NCI-H1694 treated with DMSO at 0.1 percent for 48 hours (cell line): ENCODE results near the gene ZNF346.

ENCODE experiments used
- DNase-seq: peaks from one replicate; lab custom pipeline; 2025; lab: John Stamatoyannopoulos, UW

The ZNF346 gene

DNA sequence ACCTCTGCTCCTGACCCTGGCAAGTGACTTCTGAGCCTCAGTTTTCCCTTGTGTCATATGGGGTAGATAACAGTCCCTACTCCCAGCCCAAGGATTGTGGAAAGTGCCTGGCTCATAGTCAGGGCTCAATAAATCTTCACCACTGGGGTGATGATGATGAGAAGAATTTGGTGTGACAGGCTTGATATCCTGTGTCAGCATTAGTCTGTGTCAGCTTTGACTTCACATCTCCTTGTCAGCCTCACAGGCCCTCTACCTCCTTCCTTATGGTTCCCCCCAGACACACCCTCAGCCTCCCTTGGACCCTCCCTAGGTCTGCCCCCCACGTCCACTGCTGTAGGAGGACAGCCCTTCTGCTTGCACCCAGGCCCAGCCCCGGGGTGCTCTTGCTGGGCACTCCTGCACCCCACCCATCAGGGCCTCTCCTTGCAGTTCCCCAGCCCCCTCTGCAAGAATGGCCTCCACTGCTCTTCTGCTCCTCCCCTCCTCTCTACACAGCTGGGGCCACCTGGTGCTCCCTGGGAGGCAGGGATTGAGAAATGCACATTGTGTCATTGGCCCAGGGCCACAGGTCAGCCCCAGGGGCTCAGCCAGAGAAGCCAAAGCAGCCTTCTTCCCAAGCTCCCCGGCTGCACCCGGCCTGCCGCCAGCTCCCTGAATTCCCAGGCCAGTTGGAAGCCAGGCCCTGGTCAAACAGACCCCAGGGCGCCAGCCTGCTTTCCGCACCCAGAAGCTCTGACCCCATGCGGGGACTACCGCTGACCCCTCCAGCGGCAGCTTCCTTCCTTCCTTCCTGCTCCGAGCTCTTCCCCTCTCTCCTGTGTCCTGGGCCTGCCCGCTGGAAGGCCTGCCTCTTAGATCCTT lies 72.0 kb downstream of the ZNF346 start:
- no peak for DNase-seq

DNA sequence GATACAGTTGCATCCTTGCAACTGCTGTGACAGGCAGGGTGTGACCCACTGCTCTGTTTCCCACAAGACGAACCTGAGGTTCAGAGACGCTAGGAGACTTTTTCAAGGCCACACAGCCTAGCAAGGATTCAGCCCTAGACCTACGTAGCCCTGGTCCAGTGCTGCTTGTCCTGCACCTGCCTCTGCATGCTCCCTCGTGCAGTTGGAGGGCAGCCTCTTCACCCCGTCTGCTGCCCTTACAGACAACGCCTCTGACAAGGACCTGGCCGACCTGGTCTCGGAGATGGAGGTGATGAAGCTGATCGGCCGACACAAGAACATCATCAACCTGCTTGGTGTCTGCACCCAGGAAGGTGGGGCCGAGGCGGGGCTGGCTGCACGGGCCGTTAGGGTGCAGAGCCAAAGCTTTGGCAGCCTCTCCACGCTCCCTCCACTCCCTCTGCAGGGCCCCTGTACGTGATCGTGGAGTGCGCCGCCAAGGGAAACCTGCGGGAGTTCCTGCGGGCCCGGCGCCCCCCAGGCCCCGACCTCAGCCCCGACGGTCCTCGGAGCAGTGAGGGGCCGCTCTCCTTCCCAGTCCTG lies 72.7 kb downstream of the ZNF346 start:
- DNase-seq: no peak

DNA sequence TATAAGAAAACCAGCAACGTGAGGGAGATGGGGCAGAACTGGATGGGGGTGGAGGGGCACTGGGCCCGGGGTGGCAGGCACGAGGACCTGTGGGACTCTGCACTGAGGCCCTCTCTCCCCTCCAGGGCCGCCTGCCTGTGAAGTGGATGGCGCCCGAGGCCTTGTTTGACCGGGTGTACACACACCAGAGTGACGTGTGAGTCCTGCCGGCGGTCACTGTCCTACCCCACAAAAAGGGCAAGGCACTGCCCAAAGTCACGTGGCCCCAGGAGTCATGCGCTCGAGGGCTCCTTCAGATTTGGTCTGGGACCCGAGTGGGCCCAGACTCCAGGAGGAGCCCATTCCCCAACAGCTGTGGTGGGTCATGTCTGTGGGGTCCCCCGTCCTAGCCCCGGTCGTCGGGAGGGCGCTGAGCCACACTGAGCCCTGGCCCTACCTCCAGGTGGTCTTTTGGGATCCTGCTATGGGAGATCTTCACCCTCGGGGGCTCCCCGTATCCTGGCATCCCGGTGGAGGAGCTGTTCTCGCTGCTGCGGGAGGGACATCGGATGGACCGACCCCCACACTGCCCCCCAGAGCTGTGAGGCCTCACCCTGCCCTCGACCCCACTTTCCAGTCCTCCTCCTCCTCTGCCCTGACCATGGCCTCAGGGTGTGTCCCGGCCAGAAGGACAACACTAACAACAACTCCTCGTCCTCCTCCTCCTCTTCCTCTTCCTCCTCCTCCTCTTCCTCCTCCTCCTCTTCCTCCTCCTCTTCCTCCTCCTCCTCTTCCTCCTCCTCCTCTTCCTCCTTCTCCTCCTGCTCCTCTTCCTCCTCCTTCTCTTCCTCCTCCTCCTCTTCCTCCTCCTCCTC lies 73.9 kb downstream of the ZNF346 start:
- DNase-seq: no peak

DNA sequence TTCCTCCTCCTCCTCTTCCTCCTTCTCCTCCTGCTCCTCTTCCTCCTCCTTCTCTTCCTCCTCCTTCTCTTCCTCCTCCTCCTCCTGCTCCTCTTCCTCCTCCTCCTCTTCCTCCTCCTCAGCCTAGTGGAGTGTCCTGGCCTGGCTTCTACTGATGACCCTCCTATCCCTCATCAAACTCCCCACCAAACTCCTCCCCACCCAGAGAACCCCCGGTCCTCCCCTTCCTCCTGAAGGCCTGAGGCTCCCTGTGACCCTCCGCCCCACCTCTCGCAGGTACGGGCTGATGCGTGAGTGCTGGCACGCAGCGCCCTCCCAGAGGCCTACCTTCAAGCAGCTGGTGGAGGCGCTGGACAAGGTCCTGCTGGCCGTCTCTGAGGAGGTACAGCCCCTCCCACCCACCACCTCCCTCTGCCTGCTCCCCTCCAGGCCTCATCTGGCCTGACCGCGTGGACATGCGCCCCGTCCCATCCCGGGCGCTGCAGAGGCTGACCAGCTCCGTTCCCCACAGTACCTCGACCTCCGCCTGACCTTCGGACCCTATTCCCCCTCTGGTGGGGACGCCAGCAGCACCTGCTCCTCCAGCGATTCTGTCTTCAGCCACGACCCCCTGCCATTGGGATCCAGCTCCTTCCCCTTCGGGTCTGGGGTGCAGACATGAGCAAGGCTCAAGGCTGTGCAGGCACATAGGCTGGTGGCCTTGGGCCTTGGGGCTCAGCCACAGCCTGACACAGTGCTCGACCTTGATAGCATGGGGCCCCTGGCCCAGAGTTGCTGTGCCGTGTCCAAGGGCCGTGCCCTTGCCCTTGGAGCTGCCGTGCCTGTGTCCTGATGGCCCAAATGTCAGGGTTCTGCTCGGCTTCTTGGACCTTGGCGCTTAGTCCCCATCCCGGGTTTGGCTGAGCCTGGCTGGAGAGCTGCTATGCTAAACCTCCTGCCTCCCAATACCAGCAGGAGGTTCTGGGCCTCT lies 74.8 kb downstream of the ZNF346 start:
- no peak for DNase-seq

DNA sequence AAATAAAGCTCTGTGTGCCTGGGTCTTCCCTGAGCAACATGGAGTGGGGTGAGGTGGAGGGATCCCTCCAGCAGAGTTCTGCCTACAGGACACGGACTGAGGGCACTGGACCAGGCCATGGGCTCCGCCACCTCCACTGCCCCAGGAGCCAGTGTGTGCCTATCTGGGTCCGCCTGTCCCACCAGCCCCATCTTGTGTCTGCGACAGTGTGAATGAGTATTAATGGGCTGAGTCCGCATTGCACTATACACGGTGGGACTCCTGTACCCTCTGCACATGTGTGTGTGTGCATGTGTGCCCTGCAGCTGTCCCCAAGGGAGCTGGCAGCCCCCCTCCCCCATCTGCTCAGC lies 75.6 kb downstream of the ZNF346 start:
- no peak for DNase-seq

DNA sequence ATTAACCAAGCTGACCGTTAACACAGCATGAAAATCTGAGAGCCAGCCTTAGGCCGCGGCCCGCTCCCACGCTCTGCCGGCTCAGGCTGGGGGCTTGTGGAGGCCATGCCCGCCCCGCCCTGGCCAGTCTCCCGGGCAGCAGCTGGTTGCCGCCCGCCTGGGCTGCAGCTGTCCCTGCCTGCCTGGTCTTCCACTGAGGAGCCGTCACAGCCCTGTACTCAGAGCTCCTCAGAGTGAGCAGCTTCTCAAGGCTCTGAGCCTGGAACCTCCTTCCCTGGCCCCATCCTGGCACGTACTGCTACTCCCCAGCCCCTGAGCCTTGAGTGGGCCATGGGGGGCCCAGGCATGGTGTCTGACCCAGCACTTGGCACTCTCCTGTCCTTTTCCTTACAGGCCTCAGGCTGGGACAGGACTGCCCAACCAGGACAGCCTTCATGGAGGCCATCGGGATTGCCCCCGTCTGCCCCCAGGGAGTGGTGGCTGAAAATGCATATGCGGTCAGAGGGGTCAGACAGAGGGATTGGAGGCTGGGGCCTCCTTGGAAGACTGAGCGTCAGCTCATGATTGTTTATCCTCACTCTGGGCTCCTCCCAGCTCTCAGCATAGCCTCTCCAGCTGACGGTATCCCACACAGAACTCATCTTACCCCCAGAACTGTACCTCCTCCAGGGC lies 76.1 kb downstream of the ZNF346 start:
- DNase-seq: no peak

DNA sequence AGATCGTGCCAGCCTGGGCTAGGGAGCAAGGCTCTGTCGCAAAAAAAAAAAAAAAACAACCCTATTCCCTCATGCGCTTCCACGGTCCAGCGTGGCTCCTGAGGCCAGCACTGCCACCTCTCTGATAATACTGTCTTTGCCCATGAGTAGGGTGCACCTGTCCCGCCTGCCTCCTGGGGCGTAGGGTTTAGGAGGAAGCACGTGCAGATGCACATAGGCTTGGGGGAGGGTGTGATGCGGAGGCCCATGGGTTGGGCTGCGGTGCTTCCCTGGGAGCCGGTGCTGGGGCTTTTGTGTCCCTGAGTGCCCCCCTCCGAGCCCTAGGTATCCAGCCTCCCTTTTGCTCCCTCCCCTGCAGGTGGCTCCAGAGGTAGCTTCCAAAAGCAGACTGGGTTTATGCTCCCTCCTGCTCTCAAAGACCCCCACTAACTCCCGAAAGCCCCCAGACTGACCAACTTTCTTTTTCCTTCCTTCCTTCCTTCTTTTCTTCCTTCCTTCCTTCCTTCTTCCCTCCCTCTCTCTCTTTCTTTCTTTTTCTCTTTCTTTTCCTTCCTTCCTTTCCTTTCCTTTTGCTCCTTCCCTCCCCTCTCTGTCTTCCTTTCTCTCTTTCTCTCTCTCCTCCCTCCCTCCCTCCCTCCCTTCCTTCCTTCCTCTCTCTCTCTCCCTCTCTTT lies 77.1 kb downstream of the ZNF346 start:
- no peak for DNase-seq

DNA sequence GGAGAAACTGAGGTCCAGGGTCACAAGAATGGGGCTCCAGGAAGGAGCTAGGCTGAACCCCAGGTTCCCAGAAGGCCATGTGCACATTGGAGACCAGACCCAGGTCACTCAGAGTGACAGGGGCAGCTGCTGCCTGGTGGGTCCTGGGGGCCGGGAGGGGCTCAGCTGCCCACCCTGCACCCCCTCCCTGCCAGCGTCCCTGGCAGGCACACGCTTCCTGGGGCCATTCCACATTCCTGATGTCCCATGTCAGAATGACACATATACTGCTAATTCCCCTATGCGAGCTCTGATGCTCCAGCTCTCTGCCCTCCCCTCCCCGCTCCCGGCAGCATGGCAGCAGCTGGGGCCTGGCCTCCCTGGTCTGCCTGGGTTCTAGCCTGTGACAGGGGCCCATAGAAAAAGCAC lies 78.2 kb downstream of the ZNF346 start:
- DNase-seq: no peak

DNA sequence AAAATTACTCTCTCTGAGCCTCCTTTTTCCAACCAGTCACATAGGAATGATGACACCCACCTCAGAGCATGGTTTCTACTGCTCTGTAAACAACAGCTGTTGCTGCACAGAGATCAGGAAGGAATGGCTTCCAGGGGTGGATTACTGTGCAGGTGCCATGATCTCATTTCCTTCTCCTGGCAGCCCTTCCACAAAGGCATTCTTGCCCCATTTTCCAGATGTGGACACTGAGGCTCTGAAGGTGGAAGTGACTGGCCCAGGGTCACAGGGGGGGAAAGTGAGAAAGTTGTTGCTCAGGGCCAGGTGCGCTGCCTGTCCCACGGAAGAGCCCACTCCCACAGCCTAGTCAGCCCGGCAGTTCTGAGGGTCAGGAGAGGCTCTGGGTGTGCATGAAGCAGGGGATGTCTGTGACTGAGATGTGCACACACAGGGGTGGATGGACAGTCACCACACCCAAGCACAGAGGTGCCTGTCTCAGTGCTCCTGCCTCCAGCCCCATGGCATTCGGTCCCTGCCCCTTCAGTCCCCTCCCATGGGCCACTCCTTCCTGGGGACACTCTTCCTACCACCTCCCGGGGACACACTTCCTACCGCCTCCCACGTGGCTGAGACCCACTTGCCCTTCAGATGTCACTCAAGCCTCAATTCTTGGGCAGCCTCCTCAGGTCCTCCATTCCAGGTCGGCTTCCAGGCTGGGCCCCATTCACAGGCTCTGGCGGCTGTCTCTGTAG lies 81.2 kb downstream of the ZNF346 start:
- peak; percentile 3 for DNase-seq

DNA sequence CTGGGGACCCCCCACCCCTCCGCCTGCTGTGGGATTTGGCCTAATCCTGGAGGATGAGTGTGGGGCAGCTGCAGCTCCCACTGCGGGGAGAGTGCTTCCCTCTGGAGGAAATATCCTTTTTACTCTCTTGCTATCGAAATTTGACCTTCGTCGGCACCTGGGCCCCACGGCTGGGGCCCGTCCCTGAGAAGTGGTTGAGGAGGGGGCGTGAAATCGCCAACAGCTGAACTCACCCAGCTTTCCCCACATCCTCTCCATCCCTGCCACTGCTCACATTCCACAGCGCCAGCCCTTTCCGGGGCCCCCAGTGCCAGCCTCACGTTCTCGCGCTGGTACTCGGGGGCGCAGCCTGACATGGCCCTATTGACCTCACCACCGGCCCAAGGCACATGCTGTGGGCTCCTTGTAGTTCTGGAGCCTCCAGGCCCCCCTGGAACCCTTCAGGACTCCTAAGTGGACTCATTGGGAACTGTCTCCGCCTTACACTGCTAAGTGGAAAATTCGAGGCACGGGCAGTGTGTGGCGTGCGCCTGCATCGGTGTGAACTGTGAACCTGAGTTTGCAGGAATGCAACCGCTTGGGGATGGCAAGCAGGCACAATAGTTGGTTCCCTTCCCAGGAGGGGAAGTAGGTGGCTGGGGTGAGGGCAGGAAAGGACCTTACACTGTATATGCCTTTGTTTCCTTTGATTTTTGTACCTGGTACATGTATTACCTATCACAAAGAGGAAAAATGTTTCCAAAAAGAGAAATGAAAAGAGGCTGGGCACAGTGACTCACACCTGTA lies 83.4 kb downstream of the ZNF346 start:
- no peak for DNase-seq

DNA sequence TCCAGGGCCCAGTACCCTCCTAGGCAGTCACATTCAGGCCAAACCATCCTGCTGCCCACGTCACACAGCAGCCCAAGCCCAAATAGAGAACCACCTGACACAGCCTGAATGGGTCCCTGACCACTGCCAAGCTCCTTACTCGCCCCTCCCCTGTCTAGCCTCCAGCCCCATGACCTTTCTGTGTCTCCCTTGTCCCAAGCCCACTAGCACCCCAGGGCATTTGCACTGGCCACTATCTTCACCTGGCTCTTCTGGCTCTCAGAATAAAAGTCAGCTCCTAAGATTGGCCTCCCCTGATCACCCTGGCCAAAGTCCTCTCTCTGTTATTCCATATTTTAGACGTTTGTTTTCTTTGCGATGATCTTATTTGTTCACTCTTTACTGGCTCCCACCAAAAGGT lies 84.7 kb downstream of the ZNF346 start:
- DNase-seq: no peak

DNA sequence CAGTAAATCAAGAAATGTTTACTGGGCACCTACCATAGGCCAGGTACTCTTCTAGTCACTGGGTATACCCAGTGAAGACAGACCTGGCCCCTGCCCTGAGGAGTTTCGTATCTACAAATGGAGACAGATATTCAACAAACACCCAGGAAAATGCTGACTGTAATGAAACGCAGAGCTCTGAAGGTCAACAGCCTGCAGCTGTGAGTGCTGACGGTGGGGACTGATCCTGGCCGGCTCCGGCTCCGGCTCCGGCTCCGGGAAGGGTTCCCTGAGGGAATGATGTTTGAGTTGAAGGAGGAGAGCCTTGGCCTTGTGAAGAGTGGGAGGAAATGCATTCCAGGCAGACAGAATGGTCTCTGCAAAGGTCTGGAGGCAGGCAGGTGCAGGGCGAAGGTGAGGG lies 87.3 kb downstream of the ZNF346 start:
- no peak for DNase-seq

DNA sequence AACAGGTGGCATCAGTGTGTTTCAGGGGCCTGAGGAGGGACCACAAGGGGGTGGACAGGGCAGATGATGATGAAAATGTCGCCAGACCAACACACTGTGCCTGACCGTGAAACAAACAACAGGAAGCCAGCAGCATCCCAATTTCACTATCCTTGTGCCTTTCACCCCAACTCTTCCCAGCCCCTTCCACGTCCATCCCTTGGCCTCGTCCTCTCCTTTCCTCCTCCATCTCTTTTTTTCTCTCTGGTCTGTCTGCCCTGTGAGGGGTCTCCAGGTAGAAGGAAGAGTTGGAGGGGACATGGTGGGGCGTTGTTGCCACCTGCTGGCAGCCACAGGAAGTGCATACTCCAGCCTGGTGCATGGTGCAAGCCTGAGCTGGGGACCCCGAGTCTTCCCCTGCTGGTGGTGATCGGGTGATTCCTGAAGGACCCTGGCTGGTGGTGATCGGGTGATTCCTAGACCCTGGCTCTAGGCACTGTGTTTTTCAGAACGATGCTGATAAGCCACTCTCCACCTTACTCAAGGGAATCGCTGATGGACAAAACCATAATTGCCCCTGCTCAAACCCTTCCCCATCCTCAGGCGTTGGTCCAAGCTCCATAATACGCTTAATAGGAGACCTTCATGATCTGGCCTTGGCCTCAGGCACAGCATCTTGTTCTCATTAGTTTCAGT lies 89.4 kb downstream of the ZNF346 start:
- peak; percentile 57 for DNase-seq

DNA sequence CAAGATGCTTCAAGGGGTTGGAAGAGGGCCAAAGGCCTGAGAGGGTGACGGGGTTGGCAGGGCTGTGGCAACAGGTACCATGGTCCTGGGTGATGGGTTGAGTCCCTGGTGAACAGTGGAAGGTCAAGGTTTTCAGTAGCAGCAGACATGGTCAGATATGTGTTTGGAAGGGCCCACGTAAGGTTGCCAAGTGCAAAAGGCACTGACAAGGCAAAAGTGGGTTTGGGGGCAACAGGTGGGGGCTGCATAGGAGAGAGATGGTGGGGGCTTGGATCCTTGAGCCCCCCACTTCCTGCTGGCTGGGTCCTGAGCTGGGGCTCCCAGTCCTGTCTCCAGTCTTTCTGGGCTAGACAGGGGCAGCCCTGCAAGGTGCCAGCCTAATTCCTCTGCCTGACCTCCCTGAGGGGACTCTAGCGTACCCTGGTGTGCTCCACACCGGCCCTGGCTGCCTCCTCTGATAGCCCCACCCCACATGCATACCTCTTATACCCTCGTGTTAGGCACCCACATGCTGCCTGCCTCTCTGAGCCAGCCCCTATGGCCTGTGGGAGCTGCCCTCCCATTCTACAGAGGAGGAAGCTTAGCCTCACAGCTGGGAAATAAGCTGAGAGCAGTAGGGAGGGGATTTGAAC lies 90.2 kb downstream of the ZNF346 start:
- no peak for DNase-seq

DNA sequence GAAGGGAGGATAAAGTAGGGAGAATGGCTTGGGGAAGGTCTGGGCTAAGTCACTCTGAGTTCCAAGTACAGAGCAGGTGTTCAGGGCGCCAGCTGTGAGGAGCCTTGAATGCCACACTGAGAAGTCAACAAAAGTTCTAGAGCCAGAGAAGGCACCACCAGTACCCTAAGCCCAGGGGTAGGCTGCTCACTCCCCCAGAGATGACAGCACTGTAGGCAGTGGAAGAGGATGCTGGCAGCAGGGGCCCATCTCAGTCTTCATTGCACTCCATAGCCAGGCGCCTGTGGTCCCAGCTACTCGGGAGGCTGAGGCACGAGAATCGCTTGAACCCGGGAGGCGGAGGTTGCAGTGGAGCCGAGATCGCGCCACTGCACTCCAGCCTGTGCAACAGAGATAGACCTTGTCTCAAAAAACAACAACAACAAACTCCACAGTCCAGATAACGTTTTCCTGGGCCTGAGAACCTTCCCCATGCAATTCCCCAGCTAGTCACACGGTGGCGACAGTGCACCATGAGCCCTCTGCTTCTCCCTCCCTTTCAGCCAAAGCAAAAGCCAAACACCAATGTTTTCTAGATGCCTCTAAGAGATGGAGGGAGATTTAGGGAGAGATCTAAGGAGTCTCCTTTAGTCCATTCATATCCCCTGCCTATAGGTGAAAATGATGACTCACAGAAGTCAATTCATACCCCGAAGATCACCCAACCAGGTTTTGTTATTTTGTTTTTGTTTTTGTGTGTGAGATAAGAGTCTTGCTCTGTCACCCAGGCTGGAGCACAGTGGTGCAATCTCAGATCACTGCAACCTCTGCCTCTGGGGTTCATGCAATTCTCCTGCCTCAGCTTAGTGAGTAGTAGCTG lies 91.3 kb downstream of the ZNF346 start:
- DNase-seq: peak; percentile 52

DNA sequence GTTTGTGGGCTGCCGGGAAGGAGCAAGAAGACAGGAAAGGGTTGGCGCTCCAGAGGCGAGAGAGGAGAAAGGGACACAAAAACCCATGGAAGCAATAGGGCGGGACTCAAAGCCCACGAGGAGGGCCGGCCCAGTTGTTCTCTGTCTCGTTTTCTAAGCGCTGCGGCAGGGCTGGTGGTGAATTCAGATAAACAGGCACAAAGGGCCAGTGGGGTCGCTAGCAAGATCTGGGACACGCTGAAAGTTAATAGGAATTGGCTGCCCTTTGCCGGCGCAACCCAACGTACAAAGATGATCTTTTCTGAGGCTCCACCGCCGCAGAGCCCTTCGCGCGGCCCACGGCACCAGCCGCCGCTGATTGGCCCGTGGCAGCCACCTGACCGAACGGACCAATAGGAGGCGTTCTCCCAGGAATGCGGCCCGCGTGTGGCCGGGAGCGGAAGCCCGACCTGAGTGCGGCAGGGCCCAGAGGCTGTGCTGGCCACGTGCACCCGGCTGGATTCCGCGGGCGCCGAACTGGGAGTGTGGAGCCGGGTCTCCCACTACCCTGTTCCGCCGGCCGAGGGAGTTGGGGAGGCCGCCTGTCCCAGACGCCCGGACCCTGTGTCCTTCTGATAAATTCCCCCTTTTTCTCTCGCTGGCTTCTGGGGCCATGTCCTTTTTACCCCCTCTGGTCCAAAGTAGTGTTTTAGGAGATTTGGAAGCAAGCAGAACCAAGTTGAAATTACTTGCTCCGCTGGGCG lies 94.3 kb downstream of the ZNF346 start:
- no peak for DNase-seq
